Gastroesophageal sphincter (tissue), 4 donors: ENCODE measurements around the gene MYL2. TPM values are rescaled to one million over a fixed set of nuclear protein-coding genes. Genes with fewer than 3 reads are reported as not detected.

Experiments used
- ATAC-seq: fragments of 150-250 bp; one replicate; pipeline ENCODE4 v1.9.1; 2016; ENCODE audit warnings: mild to moderate bottlenecking, moderate library complexity
- H3K27ac ChIP-seq, 4 donors: fragments of 200-600 bp; sonication (generic) in 3 of 4; 1 replicate in 3 of 4; 2 replicates in 1 of 4; pipeline ENCODE4 v1.5.1; 2016 to 2019
- H3K27me3 ChIP-seq: fragments of 200-600 bp; sonication (generic); one replicate; pipeline ENCODE4 v1.5.1; 2019
- H3K36me3 ChIP-seq, 2 donors: fragments of 200-600 bp; sonication (generic); one replicate each; pipeline ENCODE4 v1.5.1; 2019; ENCODE audit warnings: control low read depth in 1 of 2
- H3K4me1 ChIP-seq, 3 donors: fragments of 200-600 bp; sonication (generic); 1 replicate in 2 of 3; 2 replicates in 1 of 3; pipeline ENCODE4 v1.5.1; 2016 to 2019; ENCODE audit warnings: control low read depth in 2 of 3
- H3K4me3 ChIP-seq, 2 donors: fragments of 200-600 bp; sonication (generic); one replicate each; pipeline ENCODE4 v1.5.1; 2019; ENCODE audit warnings: mild to moderate bottlenecking in 1 of 2, moderate library complexity in 1 of 2
- H3K9me3 ChIP-seq, 3 donors: fragments of 200-600 bp; sonication (generic); one replicate each; pipeline ENCODE4 v1.5.1; 2017 to 2019; ENCODE audit warnings: control low read depth in 2 of 3
- CTCF ChIP-seq, 4 experiments: fragments of 200-600 bp in 2 of 4; fragments of 450-650 bp in 2 of 4; sonication (generic) in 1 of 4; IDR thresholded peaks; one replicate each; pipeline ENCODE4 v1.5.1; 2017 to 2019; ENCODE audit warnings: antibody characterized with exemption in 4 of 4, mild to moderate bottlenecking in 2 of 4, moderate library complexity in 2 of 4
- EP300 ChIP-seq: sonication (generic); formaldehyde crosslinking; IDR thresholded peaks from one replicate; pipeline ENCODE4 v1.6.1; 2017; ENCODE audit warnings: antibody characterized with exemption, mild to moderate bottlenecking
- POLR2A ChIP-seq, 2 donors: fragments of 450-650 bp; IDR thresholded peaks; one replicate each; pipeline ENCODE4 v1.6.1; 2017; ENCODE audit warnings: antibody characterized with exemption in 2 of 2, mild to moderate bottlenecking in 2 of 2, moderate library complexity in 1 of 2
- POLR2AphosphoS5 ChIP-seq: sonication (generic); formaldehyde crosslinking; IDR thresholded peaks from one replicate; pipeline ENCODE4 v1.6.1; 2017; ENCODE audit warnings: antibody characterized with exemption
- WGBS, 2 donors: methylation state at CpG; one replicate each; pipeline ENCODE4 v1.1.5; 2018; ENCODE audit warnings: low coverage in 1 of 2; 5-methylcytosine and 5-hydroxymethylcytosine counted together
- total RNA-seq, 4 donors: library from RNA; depleted of rRNA; stranded (reverse); fragments of >200 nt; gene quantifications; one replicate each; pipeline ENCODE4 v1.1.0, GENCODE V29; 2016

MYL2 gene
- total RNA-seq, 4 donors from 2014 or later = not detected

GRCh38 chr12:110903511-110903910 lies 16.9 kb downstream of the MYL2 start:
- WGBS, 2 donors = 74 to 100% methylated on average over 3 of the region's 4 CpGs
- Histone ChIP-seq H3K36me3 (no peaks in the 10 kb centered on the region), H3K27me3 (peaks cover 17% of the 10 kb centered on the region), H3K4me3 (no peak overlapping the region), H3K4me1 (no peaks in the 10 kb centered on the region), H3K9me3 (no peaks in the 10 kb centered on the region), H3K27ac (no peak overlapping the region)
- TF ChIP-seq POLR2AphosphoS5 (no peak), POLR2A (IDR thresholded peaks at IDR 0.05) (no peak), EP300 (no peak), CTCF (IDR thresholded peaks at IDR 0.05) (no peak)
- ATAC-seq = no peak

GRCh38 chr12:110901401-110901800 lies 19.0 kb downstream of the MYL2 start:
- TF ChIP-seq POLR2A (IDR thresholded peaks at IDR 0.05) (no peak), EP300 (no peak), CTCF (IDR thresholded peaks at IDR 0.05) (no peak), POLR2AphosphoS5 (no peak)
- WGBS, 2 donors = 84 to 85% methylated on average over 4 of the region's 4 CpGs

GRCh38 chr12:110896559-110896958 lies 23.8 kb downstream of the MYL2 start:
- H3K27ac ChIP-seq = no peak overlapping the region
- no peak for TF ChIP-seq POLR2A (IDR thresholded peaks at IDR 0.05)
- no peak for TF ChIP-seq POLR2AphosphoS5
- TF ChIP-seq EP300 = no peak
- no peak for TF ChIP-seq CTCF (IDR thresholded peaks at IDR 0.05)
- H3K27me3 ChIP-seq = peaks cover 6% of the 10 kb centered on the region
- H3K4me1 ChIP-seq = peaks cover 0 to 7% (median 0%) of the 10 kb centered on the region in 3 donors
- no peaks in the 10 kb centered on the region for H3K9me3 ChIP-seq
- WGBS, 2 donors = 40 to 86% methylated on average over 1 to 2 of the region's 3 CpGs
- H3K4me3 ChIP-seq = no peak overlapping the region
- ATAC-seq = no peak
- H3K36me3 ChIP-seq = no peaks in the 10 kb centered on the region

More at GRCh38 chr12:110901401-110901800, 19.0 kb downstream of the MYL2 start:
- no peak overlapping the region for H3K4me3 ChIP-seq
- ATAC-seq = no peak
- no peaks in the 10 kb centered on the region for H3K4me1 ChIP-seq
- H3K36me3 ChIP-seq = no peaks in the 10 kb centered on the region
- no peaks in the 10 kb centered on the region for H3K9me3 ChIP-seq
- no peak overlapping the region for H3K27ac ChIP-seq
- peaks cover 17% of the 10 kb centered on the region for H3K27me3 ChIP-seq

GRCh38 chr12:110893956-110894355 lies 26.4 kb downstream of the MYL2 start:
- Histone ChIP-seq H3K27ac (no peak overlapping the region), H3K27me3 (peaks cover 6% of the 10 kb centered on the region), H3K36me3 (no peaks in the 10 kb centered on the region), H3K4me1 (peaks cover 0 to 7% (median 0%) of the 10 kb centered on the region in 3 donors), H3K9me3 (no peaks in the 10 kb centered on the region), H3K4me3 (no peak overlapping the region)
- no peak for TF ChIP-seq POLR2AphosphoS5
- TF ChIP-seq CTCF (IDR thresholded peaks at IDR 0.05) = no peak
- no peak for TF ChIP-seq EP300
- no peak for TF ChIP-seq POLR2A (IDR thresholded peaks at IDR 0.05)
- ATAC-seq = no peak
- 33 to 86% methylated on average over 1 to 3 of the region's 3 CpGs for WGBS, 2 donors

- no peak for ATAC-seq
- H3K36me3 ChIP-seq = no peaks in the 10 kb centered on the region
- no peak overlapping the region for H3K4me3 ChIP-seq
- H3K27ac ChIP-seq = no peak overlapping the region
- WGBS, 2 donors = 87 to 88% methylated on average over 8 to 11 of the region's 12 CpGs
- no peaks in the 10 kb centered on the region for H3K9me3 ChIP-seq
- H3K4me1 ChIP-seq = peaks cover 0 to under 1% (median 0%) of the 10 kb centered on the region in 3 donors
- no peak for TF ChIP-seq CTCF (IDR thresholded peaks at IDR 0.05)
- TF ChIP-seq EP300 = no peak
- TF ChIP-seq POLR2A (IDR thresholded peaks at IDR 0.05) = no peak
- TF ChIP-seq POLR2AphosphoS5 = no peak
- peaks cover 6% of the 10 kb centered on the region for H3K27me3 ChIP-seq
These were observed 31.0 kb downstream of the MYL2 start for GRCh38 chr12:110889361-110889760.
